Type B pancreatic cell (in vitro differentiated cells): ENCODE results near the gene APLP2. TPM values are rescaled to one million over a fixed set of nuclear protein-coding genes. Genes with fewer than 3 reads are reported as not detected.
A peak's percentile ranks its signal among the peaks of the same experiment; 100 is the strongest.

Experiments used
- DNase-seq: peaks from one replicate; pipeline ENCODE4 v3.0.0; 2021; ENCODE audit warnings: mixed read lengths; ENCODE audit not compliant: unreplicated experiment; ENCODE audit errors: extremely low spot score
- H3K27ac Mint-ChIP-seq: 2 replicates; pipeline ENCODE4 v1.8.0; 2021; ENCODE audit warnings: mild to moderate bottlenecking, mixed read lengths
- H3K27me3 Mint-ChIP-seq: 2 replicates; pipeline ENCODE4 v1.8.0; 2021; ENCODE audit warnings: mixed read lengths
- H3K36me3 Mint-ChIP-seq: 2 replicates; pipeline ENCODE4 v1.8.0; 2021; ENCODE audit warnings: mixed read lengths
- H3K4me1 Mint-ChIP-seq: one replicate; pipeline ENCODE4 v1.8.0; 2021; ENCODE audit warnings: mixed read lengths; ENCODE audit not compliant: unreplicated experiment
- H3K4me3 Mint-ChIP-seq: 2 replicates; pipeline ENCODE4 v1.8.0; 2021; ENCODE audit warnings: mild to moderate bottlenecking, mixed read lengths
- H3K9me3 Mint-ChIP-seq: 2 replicates; pipeline ENCODE4 v1.8.0; 2021; ENCODE audit warnings: mixed read lengths
- total RNA-seq: library from RNA; stranded (reverse); gene quantifications from 2 replicates; pipeline ENCODE4 v1.2.1, GENCODE V29; 2021; ENCODE audit warnings: low replicate concordance
- TF ChIP-seq, protein P1 (sequence below): fragments of 200-600 bp; sonication (generic); conservative IDR thresholded peaks from 2 replicates; pipeline ENCODE4 v1.5.0; 2021; ENCODE audit warnings: antibody characterized with exemption, mild to moderate bottlenecking

APLP2 gene
- total RNA-seq, 1 donor from 2014 or later: 207 TPM

DNA sequence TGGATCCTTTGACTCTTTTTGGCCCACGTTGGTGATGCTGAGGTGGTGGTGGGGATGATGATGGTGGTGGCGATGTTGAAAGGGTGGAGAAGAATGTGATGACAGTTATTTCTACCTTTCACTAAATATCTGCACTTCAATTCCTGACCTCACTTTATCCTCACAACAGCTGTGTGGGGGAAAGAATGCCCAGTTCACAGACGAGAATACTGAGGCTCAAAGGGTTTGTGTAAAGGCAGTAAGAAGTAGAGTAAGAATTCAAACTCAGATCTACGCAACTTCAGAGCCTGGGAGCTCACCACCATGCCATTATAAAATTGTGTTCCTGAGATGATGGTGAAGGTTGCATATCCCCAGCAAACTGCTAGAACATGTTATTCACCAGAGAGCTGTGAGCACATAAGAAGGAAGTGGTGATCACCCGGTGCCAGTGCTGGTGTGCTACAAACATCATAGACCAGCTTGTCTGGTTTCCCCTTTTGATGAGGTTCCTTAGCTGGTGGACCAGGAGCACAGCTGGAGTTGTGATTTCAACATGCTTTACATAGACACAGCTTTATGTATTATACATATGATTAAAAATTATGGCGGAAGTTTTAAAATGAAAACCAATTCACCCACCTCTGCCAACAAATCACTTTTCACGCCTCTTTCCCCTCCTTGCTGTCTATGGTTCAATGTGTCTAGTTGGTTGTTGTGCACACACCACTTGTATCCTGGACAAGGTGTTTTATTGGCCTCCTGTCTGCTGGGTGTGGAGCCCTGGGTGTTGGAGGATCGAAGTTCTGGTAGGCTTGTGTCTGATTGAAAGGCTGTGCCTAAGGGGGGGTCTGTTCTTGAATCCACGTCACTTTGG lies 96.1 kb downstream of the APLP2 start:
- TF ChIP-seq, protein P1, sequence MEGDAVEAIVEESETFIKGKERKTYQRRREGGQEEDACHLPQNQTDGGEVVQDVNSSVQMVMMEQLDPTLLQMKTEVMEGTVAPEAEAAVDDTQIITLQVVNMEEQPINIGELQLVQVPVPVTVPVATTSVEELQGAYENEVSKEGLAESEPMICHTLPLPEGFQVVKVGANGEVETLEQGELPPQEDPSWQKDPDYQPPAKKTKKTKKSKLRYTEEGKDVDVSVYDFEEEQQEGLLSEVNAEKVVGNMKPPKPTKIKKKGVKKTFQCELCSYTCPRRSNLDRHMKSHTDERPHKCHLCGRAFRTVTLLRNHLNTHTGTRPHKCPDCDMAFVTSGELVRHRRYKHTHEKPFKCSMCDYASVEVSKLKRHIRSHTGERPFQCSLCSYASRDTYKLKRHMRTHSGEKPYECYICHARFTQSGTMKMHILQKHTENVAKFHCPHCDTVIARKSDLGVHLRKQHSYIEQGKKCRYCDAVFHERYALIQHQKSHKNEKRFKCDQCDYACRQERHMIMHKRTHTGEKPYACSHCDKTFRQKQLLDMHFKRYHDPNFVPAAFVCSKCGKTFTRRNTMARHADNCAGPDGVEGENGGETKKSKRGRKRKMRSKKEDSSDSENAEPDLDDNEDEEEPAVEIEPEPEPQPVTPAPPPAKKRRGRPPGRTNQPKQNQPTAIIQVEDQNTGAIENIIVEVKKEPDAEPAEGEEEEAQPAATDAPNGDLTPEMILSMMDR: no peak
- DNase-seq: no peak
- peaks cover 10% of the 10 kb centered on the region for H3K36me3 Mint-ChIP-seq
- peaks cover 17% of the 10 kb centered on the region for H3K4me1 Mint-ChIP-seq
- H3K4me3 Mint-ChIP-seq: peak overlapping the region; percentile 50
- H3K9me3 Mint-ChIP-seq: no peaks in the 10 kb centered on the region
- H3K27ac Mint-ChIP-seq: peak overlapping the region; percentile 88
- H3K27me3 Mint-ChIP-seq: peaks cover 25% of the 10 kb centered on the region

DNA sequence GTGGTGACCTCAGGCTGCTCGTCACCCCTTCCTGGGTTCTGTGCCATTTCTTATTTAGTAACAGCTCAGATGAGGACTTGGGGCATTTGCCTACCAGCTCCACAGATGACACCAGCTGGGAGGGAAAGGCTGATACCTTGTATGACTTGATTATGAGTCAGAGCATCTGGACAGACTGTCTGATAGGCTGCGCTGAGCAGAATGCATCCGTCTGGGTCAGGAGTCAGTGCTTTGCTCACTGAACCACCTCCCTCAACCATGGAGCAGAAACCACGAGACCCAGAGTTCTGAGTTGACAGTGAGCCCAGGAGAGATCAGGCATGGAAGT lies 96.7 kb downstream of the APLP2 start:
- Mint-ChIP-seq H3K4me3 (peak overlapping the region; percentile 50), H3K27ac (peak overlapping the region; percentile 88), H3K27me3 (peaks cover 20% of the 10 kb centered on the region), H3K4me1 (peaks cover 16% of the 10 kb centered on the region), H3K36me3 (peaks cover 8% of the 10 kb centered on the region), H3K9me3 (no peaks in the 10 kb centered on the region)
- TF ChIP-seq, protein P1: no peak
- no peak for DNase-seq

DNA sequence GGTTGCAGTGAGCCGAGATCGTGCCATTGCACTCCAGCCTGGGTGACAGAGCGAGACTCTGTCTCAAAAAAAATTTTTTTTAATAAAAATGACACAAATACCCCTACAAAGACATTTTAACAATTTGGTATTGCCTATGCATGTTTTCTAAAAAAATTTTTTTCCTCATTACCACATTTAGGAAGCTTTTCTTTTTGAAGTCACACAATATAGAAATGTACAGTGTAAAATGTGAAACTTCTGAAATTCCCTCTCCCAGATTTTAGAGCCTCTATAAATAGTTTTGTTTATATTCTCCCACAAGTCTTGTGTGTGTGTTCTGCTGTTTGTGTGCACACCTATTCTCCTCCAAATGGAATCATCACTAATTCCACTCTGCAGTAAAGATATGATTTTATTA lies 97.5 kb downstream of the APLP2 start:
- no peaks in the 10 kb centered on the region for H3K9me3 Mint-ChIP-seq
- H3K4me3 Mint-ChIP-seq: no peak overlapping the region
- no peak for DNase-seq
- peaks cover 15% of the 10 kb centered on the region for H3K27me3 Mint-ChIP-seq
- TF ChIP-seq, protein P1: no peak
- H3K27ac Mint-ChIP-seq: no peak overlapping the region
- peaks cover 16% of the 10 kb centered on the region for H3K4me1 Mint-ChIP-seq
- peaks cover 5% of the 10 kb centered on the region for H3K36me3 Mint-ChIP-seq

DNA sequence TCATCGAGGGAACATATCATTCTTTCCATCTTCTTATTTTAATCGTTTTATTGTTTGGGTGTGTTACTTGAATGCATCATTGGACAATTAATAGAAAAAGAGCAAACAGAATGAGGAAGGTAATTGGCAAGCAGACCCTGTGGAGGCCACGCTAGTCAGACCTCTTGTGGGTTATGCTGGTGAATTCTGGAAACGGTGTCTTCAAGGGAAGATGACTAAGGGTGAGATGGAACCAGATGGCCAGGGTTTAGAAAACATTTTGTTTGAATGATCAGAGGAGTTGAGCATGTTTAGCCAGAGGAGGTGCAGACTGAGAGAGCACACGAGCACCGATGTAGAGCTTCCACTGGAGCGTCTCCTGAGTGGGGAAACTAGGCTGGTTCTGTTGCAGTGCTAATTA lies 98.4 kb downstream of the APLP2 start:
- no peak overlapping the region for H3K4me3 Mint-ChIP-seq
- no peak for DNase-seq
- H3K4me1 Mint-ChIP-seq: peaks cover 16% of the 10 kb centered on the region
- no peak overlapping the region for H3K27ac Mint-ChIP-seq
- H3K36me3 Mint-ChIP-seq: peaks cover 5% of the 10 kb centered on the region
- TF ChIP-seq, protein P1: no peak
- H3K9me3 Mint-ChIP-seq: no peaks in the 10 kb centered on the region
- peaks cover 6% of the 10 kb centered on the region for H3K27me3 Mint-ChIP-seq

DNA sequence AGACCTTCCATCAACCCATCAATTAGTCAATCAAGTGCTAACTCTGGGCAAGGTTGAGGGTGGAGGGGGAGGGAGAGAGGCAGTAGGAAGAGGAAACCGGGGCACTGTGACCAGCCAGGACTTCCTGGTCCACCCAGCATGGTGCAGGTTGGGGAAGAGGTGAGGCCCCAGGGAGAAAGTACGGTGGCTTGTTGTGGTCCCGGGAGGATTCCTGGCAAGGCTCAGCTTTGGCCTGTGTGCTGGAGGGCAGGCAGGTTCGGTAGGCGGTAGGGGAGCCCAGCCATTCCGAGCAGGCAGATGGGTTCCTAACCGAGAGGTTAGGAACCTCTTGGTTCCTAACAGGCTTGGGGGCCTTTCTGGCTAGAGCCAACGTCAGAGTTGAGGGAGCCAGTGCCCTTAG lies 100.7 kb downstream of the APLP2 start:
- TF ChIP-seq, protein P1: no peak
- Mint-ChIP-seq H3K36me3 (peaks cover 10% of the 10 kb centered on the region), H3K9me3 (peaks cover 5% of the 10 kb centered on the region), H3K27ac (no peak overlapping the region), H3K27me3 (no peaks in the 10 kb centered on the region), H3K4me3 (no peak overlapping the region), H3K4me1 (peaks cover 16% of the 10 kb centered on the region)
- no peak for DNase-seq
